ENCODE measurements around the gene BEGAIN. TPM values are rescaled to one million over a fixed set of nuclear protein-coding genes. Genes with fewer than 3 reads are reported as not detected.

The BEGAIN gene
- total and polyA plus RNA-seq, 2 of the 8 experiments (the other 6 are each of a cell fraction or from before 2014, with no cell fraction given) = 2.9 to 3.0 TPM

DNA sequence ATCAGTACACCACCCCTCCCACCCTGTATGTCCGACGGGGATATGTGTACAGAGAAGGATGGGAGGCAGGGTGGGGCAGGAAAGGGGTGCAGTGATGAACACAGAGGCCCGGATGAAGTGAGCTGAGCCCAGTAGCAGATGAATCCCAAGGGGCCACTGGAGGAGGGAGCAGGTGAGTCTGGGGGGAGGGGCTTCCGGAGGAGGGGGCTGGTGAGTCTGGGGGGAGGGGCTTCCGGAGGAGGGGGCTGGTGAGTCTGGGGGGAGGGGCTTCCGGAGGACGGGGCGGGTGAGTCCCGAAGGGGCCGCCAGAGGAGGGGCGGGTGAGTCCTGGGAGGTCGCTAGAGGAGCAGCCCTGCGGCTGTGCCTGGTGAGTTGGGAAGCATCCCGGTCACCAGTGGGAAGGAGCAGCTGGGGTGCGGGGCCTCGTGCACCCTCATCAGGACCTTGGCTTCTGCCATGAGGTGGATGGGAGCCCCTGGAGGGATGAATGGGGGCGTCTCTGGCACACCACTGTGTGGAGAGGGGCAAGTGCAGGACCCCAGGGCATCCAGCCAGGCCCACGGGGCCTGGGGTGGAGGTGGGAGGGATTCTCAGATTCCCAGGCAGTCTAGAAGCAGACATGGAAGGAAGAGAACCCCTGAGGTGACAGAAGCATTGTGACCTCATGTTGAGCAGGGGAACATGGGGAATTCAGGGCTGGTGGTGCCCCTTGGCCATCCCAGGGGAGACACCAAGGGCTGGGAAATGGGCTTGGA, 14.0 kb downstream of the BEGAIN start (continued):
- no peak for TF ChIP-seq CHD7 (IDR thresholded peaks at IDR 0.05; ENCODE audit: insufficient replicate concordance, low read length)
- no peak for TF ChIP-seq SIRT6 (IDR thresholded peaks at IDR 0.05; ENCODE audit: low read length)
- no peak for TF ChIP-seq POLR2AphosphoS5 (IDR thresholded peaks at IDR 0.05; ENCODE audit: low read depth, low read length)
- no peak for TF ChIP-seq CREB1 (IDR thresholded peaks at IDR 0.05)
- TF ChIP-seq SP4 (IDR thresholded peaks at IDR 0.05; ENCODE audit: low read length) = no peak
- TF ChIP-seq HDAC2 (IDR thresholded peaks at IDR 0.05; ENCODE audit: borderline replicate concordance in 1 of 2, low read depth in 2 of 2, low read length in 2 of 2) = no peak
- no peak for TF ChIP-seq MAFK (IDR thresholded peaks at IDR 0.05; ENCODE audit: low read depth, low read length)
- TF ChIP-seq BACH1 (IDR thresholded peaks at IDR 0.05; ENCODE audit: low read length) = no peak
- no peak for TF ChIP-seq JUND (IDR thresholded peaks at IDR 0.05; ENCODE audit: low read length)
- TF ChIP-seq, protein P1, sequence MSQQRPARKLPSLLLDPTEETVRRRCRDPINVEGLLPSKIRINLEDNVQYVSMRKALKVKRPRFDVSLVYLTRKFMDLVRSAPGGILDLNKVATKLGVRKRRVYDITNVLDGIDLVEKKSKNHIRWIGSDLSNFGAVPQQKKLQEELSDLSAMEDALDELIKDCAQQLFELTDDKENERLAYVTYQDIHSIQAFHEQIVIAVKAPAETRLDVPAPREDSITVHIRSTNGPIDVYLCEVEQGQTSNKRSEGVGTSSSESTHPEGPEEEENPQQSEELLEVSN (IDR thresholded peaks at IDR 0.05) = no peak
- TF ChIP-seq ASH2L (IDR thresholded peaks at IDR 0.05; ENCODE audit: low read length) = no peak

Data from H1 (cell line).